Peyer's patch (tissue), 4 donors: ENCODE measurements around the gene CORO1C.

Experiments used
- CTCF ChIP-seq, 6 experiments: fragments of 450-650 bp in 4 of 6; fragments of 200-600 bp in 2 of 6; sonication (generic) in 1 of 6; IDR thresholded peaks; one replicate each; pipeline ENCODE4 v1.5.1; 2017 to 2019; ENCODE audit warnings: antibody characterized with exemption in 6 of 6, mild to moderate bottlenecking in 3 of 6, moderate library complexity in 1 of 6
- POLR2A ChIP-seq, 2 donors: fragments of 450-650 bp; IDR thresholded peaks; one replicate each; pipeline ENCODE4 v1.5.1; 2017; ENCODE audit warnings: antibody characterized with exemption in 2 of 2, mild to moderate bottlenecking in 2 of 2, moderate library complexity in 2 of 2

GRCh38 chr12:108605690-108606406 lies 125.5 kb downstream of the CORO1C start:
- TF ChIP-seq CTCF (IDR thresholded peaks at IDR 0.05), result no peak
- no peak for TF ChIP-seq POLR2A (IDR thresholded peaks at IDR 0.05)
